Upper lobe of right lung (tissue), 1 donor: Measurements from ENCODE around the gene FAM168A. TPM values are rescaled to one million over a fixed set of nuclear protein-coding genes. Genes with fewer than 3 reads are reported as not detected.

Experiments used
- ATAC-seq: fragments of 200-7000 bp; cut with Tn5 transposase; one replicate; pipeline ENCODE4 v1.9.1; 2020; ENCODE audit warnings: mild to moderate bottlenecking, moderate library complexity
- DNase-seq: peaks from one replicate; pipeline ENCODE4 v3.0.0-alpha.2; 2020
- H3K27ac ChIP-seq: fragments of 200-600 bp; one replicate; pipeline ENCODE4 v1.8.0; 2022
- H3K27me3 ChIP-seq: fragments of 200-600 bp; one replicate; pipeline ENCODE4 v1.8.0; 2022; ENCODE audit warnings: mild to moderate bottlenecking
- H3K36me3 ChIP-seq: fragments of 200-600 bp; one replicate; pipeline ENCODE4 v1.8.0; 2022
- H3K4me1 ChIP-seq: fragments of 200-600 bp; one replicate; pipeline ENCODE4 v1.8.0; 2022
- H3K4me3 ChIP-seq: fragments of 200-600 bp; one replicate; pipeline ENCODE4 v1.8.0; 2022; ENCODE audit warnings: mild to moderate bottlenecking
- H3K9me3 ChIP-seq: fragments of 200-600 bp; one replicate; pipeline ENCODE4 v1.8.0; 2022
- CTCF ChIP-seq: fragments of 200-600 bp; IDR thresholded peaks from one replicate; pipeline ENCODE4 v1.8.0; 2022; ENCODE audit warnings: antibody characterized with exemption
- intact Hi-C: fragments of 100-400 bp; cut with DNase I; formaldehyde crosslinking; loops from one replicate; pipeline ENCODE4 v1.11.0; 2022
- total RNA-seq: library from RNA; stranded (reverse); fragmentation: NEBNext Ultra II Directional; extraction: Animal tissue kit (Norgen Biotek cat#: 25700); gene quantifications from one replicate; pipeline ENCODE4 v1.2.1, GENCODE V29; 2021
- donor health status: DM: no; HTN: yes; CAD: no; lungs with severe emphysema.

The FAM168A gene
- total RNA-seq, 1 donor from 2014 or later: 30.7 TPM

GRCh38 chr11:73396251-73396930, 201.5 kb downstream of the FAM168A start:
- ATAC-seq: peak; percentile 19
- Histone ChIP-seq H3K27ac (no peak overlapping the region), H3K27me3 (no peaks in the 10 kb centered on the region), H3K9me3 (no peaks in the 10 kb centered on the region), H3K4me1 (no peaks in the 10 kb centered on the region), H3K4me3 (no peak overlapping the region), H3K36me3 (peaks cover 7% of the 10 kb centered on the region)
- intact Hi-C loops: no loop called here
- DNase-seq: peak; percentile 64
- no peak for TF ChIP-seq CTCF

GRCh38 chr11:73395297-73396208, 202.4 kb downstream of the FAM168A start:
- H3K36me3 ChIP-seq: peaks cover 7% of the 10 kb centered on the region
- H3K4me1 ChIP-seq: no peaks in the 10 kb centered on the region
- H3K27ac ChIP-seq: no peak overlapping the region
- intact Hi-C loops: no loop called here
- no peak for TF ChIP-seq CTCF
- H3K4me3 ChIP-seq: no peak overlapping the region
- DNase-seq (peak; percentile 62), ATAC-seq (no peak)
- H3K9me3 ChIP-seq: no peaks in the 10 kb centered on the region
- no peaks in the 10 kb centered on the region for H3K27me3 ChIP-seq

GRCh38 chr11:73394416-73395296, 203.3 kb downstream of the FAM168A start:
- ATAC-seq: no peak

GRCh38 chr11:73393479-73394415, 204.2 kb downstream of the FAM168A start:
- Histone ChIP-seq H3K27ac (no peak overlapping the region), H3K9me3 (no peaks in the 10 kb centered on the region), H3K4me1 (no peaks in the 10 kb centered on the region), H3K4me3 (no peak overlapping the region), H3K36me3 (peaks cover 7% of the 10 kb centered on the region), H3K27me3 (no peaks in the 10 kb centered on the region)
- ATAC-seq: peak; percentile 79
- intact Hi-C loops: no loop called here
- DNase-seq: peak; percentile 81
- peak; percentile 77 for TF ChIP-seq CTCF

More at GRCh38 chr11:73394416-73395296, 203.3 kb downstream of the FAM168A start:
- Histone ChIP-seq H3K27ac (no peak overlapping the region), H3K36me3 (peaks cover 7% of the 10 kb centered on the region), H3K4me1 (no peaks in the 10 kb centered on the region), H3K9me3 (no peaks in the 10 kb centered on the region), H3K27me3 (no peaks in the 10 kb centered on the region), H3K4me3 (no peak overlapping the region)
- no peak for TF ChIP-seq CTCF
- peak; percentile 61 for DNase-seq
- intact Hi-C loops: no loop called here

GRCh38 chr11:73393011-73393380, 204.9 kb downstream of the FAM168A start:
- Histone ChIP-seq H3K4me1 (peaks cover 4% of the 10 kb centered on the region), H3K36me3 (peaks cover 7% of the 10 kb centered on the region), H3K9me3 (no peaks in the 10 kb centered on the region), H3K4me3 (no peak overlapping the region), H3K27ac (no peak overlapping the region), H3K27me3 (no peaks in the 10 kb centered on the region)
- ATAC-seq (no peak), DNase-seq (no peak)
- intact Hi-C loops: no loop called here
- TF ChIP-seq CTCF: no peak
